Thyroid gland (tissue), 4 donors: ENCODE results near the gene NFIX. TPM values are rescaled to one million over a fixed set of nuclear protein-coding genes. Genes with fewer than 3 reads are reported as not detected.

ENCODE experiments used
- DNase-seq, 2 donors: peaks; one replicate each; pipeline ENCODE4 v3.0.0-alpha.2; 2019
- H3K27ac ChIP-seq, 3 donors: fragments of 200-600 bp; sonication (generic); 1 replicate in 2 of 3; 2 replicates in 1 of 3; pipeline ENCODE4 v1.5.1; 2016 to 2019; ENCODE audit warnings: mild to moderate bottlenecking in 1 of 3, moderate library complexity in 1 of 3
- H3K27me3 ChIP-seq: fragments of 200-600 bp; sonication (generic); one replicate; pipeline ENCODE4 v1.5.1; 2019
- H3K36me3 ChIP-seq, 2 donors: fragments of 200-600 bp; sonication (generic); one replicate each; pipeline ENCODE4 v1.5.1; 2016 to 2019
- H3K4me1 ChIP-seq, 2 donors: fragments of 200-600 bp; sonication (generic); one replicate each; pipeline ENCODE4 v1.5.1; 2017 to 2019
- H3K4me3 ChIP-seq, 3 donors: fragments of 200-600 bp; sonication (generic); replicated peaks in 1 of 3; 1 replicate in 2 of 3; 2 replicates in 1 of 3; pipeline ENCODE4 v1.5.1; 2016; ENCODE audit warnings: mild to moderate bottlenecking in 1 of 3
- H3K9me3 ChIP-seq: fragments of 200-600 bp; sonication (generic); one replicate; pipeline ENCODE4 v1.5.1; 2017
- POLR2A ChIP-seq, 2 donors: fragments of 450-650 bp; IDR thresholded peaks; one replicate each; pipeline ENCODE4 v1.6.1; 2017; ENCODE audit warnings: antibody characterized with exemption in 2 of 2, mild to moderate bottlenecking in 2 of 2, moderate library complexity in 1 of 2
- WGBS, 2 donors: methylation state at CpG; one replicate each; pipeline ENCODE4 v1.1.5; 2017; 5-methylcytosine and 5-hydroxymethylcytosine counted together
- intact Hi-C: fragments of 100-400 bp; cut with DNase I; formaldehyde crosslinking; loops from one replicate; pipeline ENCODE4 v1.15.1; 2023
- total RNA-seq, 4 donors: library from RNA; depleted of rRNA; stranded (reverse); fragments of >200 nt; gene quantifications; one replicate each; pipeline ENCODE4 v1.2.3, GENCODE V29; 2016
- TF ChIP-seq, protein P1 (sequence below), 6 experiments: fragments of 200-600 bp in 3 of 6; fragments of 450-650 bp in 3 of 6; sonication (generic) in 3 of 6; IDR thresholded peaks; one replicate each; pipeline ENCODE4 v1.5.1; 2016 to 2019; ENCODE audit warnings: antibody characterized with exemption in 6 of 6, mild to moderate bottlenecking in 2 of 6, inconsistent platforms in 1 of 6, moderate library complexity in 1 of 6

The NFIX gene
- total RNA-seq, 4 donors from 2014 or later, result 38.8 to 70.2 (median 62.4) TPM

DNA sequence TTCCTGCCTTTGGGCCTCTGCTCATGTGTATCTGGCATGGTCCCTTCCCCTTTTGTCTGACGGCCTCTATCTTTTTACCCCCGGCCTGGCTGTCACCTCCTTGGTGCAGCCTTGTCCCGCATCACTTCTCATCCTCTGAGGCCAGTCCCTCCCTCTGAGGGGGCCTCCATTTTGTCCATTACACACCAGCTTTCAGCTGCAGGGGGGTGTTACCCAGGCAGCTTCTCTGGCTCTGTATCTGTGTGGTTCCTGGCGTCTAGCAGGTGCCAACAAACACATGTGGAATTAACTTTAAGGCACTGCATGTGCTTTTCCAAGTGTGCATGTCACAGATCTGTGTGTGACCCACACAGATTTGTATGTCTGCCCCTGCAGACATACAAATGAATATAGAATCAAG is 55.0 kb downstream of the NFIX start:
- Histone ChIP-seq H3K36me3 (no peaks in the 10 kb centered on the region), H3K4me1 (peaks cover 60 to 61% of the 10 kb centered on the region in 2 donors), H3K4me3 (no peak overlapping the region), H3K27me3 (no peaks in the 10 kb centered on the region), H3K9me3 (no peaks in the 10 kb centered on the region), H3K27ac (peak overlapping the region in 2 of 3 donors; percentile 100)
- no peak for DNase-seq
- intact Hi-C loops, result no loop called here
- TF ChIP-seq, protein P1, sequence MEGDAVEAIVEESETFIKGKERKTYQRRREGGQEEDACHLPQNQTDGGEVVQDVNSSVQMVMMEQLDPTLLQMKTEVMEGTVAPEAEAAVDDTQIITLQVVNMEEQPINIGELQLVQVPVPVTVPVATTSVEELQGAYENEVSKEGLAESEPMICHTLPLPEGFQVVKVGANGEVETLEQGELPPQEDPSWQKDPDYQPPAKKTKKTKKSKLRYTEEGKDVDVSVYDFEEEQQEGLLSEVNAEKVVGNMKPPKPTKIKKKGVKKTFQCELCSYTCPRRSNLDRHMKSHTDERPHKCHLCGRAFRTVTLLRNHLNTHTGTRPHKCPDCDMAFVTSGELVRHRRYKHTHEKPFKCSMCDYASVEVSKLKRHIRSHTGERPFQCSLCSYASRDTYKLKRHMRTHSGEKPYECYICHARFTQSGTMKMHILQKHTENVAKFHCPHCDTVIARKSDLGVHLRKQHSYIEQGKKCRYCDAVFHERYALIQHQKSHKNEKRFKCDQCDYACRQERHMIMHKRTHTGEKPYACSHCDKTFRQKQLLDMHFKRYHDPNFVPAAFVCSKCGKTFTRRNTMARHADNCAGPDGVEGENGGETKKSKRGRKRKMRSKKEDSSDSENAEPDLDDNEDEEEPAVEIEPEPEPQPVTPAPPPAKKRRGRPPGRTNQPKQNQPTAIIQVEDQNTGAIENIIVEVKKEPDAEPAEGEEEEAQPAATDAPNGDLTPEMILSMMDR (IDR thresholded peaks at IDR 0.05), result no peak
- TF ChIP-seq POLR2A (IDR thresholded peaks at IDR 0.05), result no peak
- 55 to 62% methylated on average over 4 of the region's 4 CpGs for WGBS, 2 donors

DNA sequence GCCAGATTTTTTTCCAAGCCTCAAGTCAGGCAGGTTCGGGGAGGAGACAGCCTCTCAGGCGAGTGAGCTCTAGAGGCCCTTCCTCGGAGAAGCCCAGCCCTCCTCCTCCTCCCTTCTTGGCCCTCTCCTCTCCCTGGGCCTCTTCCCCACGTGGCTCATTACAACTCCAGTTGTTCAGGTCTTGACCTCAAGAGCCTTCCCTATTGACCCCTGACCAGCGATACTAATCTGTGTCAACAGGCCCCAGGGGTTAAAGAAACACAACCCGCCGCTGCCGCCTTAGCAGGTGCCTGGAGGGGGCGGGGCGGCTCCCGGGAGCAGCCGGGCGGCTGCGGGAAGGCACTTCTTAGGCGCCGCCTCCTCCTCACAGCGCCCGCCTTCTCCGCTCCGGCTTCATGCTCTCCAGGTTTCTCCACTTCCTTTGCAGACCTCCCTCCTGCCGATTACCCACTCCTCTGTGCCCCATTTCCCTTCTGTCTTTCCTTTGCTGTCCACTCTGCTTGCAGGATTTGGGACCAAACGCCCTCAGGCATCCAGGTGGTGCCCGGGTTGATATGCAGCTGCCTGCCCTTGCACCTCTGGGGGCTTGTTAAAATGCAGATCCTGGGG is 56.4 kb downstream of the NFIX start:
- Histone ChIP-seq H3K27me3 (no peaks in the 10 kb centered on the region), H3K4me1 (peaks cover 72 to 74% of the 10 kb centered on the region in 2 donors), H3K4me3 (no peak overlapping the region), H3K9me3 (no peaks in the 10 kb centered on the region), H3K27ac (peak overlapping the region; percentile 100), H3K36me3 (no peaks in the 10 kb centered on the region)
- DNase-seq, result peak; percentile 94 to 96
- TF ChIP-seq POLR2A (IDR thresholded peaks at IDR 0.05), result peak in 1 of 2 donors; percentile 58
- TF ChIP-seq, protein P1 (IDR thresholded peaks at IDR 0.05), result no peak
- 5 to 6% methylated on average over 23 of the region's 23 CpGs for WGBS, 2 donors
- intact Hi-C loops, result no loop called here

DNA sequence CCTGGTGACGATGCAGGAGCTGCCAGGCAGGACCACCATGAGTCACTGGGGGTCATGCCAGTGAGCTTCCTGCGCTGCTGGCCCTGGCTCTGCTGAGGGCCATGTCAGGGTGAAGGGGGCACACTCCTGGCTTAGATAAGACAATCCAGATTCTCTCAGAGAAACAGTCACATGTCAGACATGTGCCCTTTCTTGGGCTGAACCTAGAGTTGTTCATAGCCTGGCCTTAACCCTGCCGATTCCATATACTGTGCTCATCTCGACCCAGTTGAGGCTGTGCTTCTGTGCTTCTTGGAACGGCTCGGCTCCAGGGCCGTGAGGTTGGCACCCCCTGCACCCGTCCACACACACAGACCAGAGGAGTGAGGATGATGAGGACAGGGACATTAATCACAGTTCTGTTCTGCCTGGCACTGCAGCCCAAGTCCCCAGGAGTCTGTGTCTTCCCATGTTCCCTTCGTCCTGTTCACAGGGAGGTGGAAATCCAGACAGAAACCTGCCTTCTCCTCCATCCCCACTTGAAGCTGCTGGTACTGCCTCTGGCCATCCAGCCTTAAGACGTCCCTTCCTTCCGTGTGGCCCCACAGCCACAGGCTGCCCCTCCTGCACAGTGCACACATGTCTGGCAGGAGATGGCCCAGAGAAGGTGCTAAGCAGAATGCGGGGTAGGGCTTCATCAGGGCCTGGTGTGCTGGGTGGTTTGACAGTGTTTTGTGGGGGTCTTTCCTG is 57.3 kb downstream of the NFIX start:
- Histone ChIP-seq H3K27me3 (no peaks in the 10 kb centered on the region), H3K4me1 (peaks cover 77 to 81% of the 10 kb centered on the region in 2 donors), H3K27ac (peak overlapping the region; percentile 100), H3K9me3 (no peaks in the 10 kb centered on the region), H3K4me3 (no peak overlapping the region), H3K36me3 (no peaks in the 10 kb centered on the region)
- TF ChIP-seq, protein P1 (IDR thresholded peaks at IDR 0.05), result no peak
- no peak for TF ChIP-seq POLR2A (IDR thresholded peaks at IDR 0.05)
- DNase-seq, result no peak
- WGBS, 2 donors, result 55 to 61% methylated on average over 10 to 11 of the region's 12 CpGs
- intact Hi-C loops, result no loop called here

DNA sequence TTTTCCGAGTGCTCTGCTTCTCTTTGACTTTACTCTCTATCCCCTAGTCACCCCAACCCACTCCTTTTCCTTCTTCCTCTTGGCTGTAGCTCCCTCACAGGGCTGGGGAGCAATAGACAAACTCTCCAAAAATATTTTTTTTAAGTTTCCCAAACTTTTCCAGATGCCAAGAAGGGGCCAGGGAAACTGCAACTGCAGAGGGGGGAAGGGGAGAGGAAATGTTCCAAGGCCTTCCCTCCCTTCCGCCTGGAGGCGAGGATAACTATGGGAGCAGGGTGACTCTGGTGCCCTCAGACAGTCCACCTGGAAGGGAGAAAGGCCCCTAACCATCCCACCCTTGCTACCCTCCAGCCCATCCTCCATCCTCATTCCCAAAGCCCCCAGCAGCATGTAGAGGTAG is 58.0 kb downstream of the NFIX start:
- 44 to 70% methylated on average over 3 of the region's 3 CpGs for WGBS, 2 donors
- H3K27ac ChIP-seq, result peak overlapping the region; percentile 100
- peaks cover 83 to 88% of the 10 kb centered on the region in 2 donors for H3K4me1 ChIP-seq
- H3K4me3 ChIP-seq, result no peak overlapping the region
- intact Hi-C loops, result no loop called here
- H3K9me3 ChIP-seq, result no peaks in the 10 kb centered on the region
- no peaks in the 10 kb centered on the region for H3K36me3 ChIP-seq
- no peak for DNase-seq
- TF ChIP-seq, protein P1 (IDR thresholded peaks at IDR 0.05), result no peak
- TF ChIP-seq POLR2A (IDR thresholded peaks at IDR 0.05), result no peak
- H3K27me3 ChIP-seq, result no peaks in the 10 kb centered on the region
